Dedifferentiated amniotic fluid mesenchymal stem cell (primary cell): ENCODE results near the gene UST.
"Not testable (repeated sequence)": the region's sequence is repeated elsewhere in the genome, so short reads cannot be mapped to it uniquely, and the experiment has no call there.

Experiments used
- DNase-seq: peaks from one replicate; pipeline ENCODE4 v3.0.0-alpha.2; 2016; ENCODE audit errors: extremely low spot score

UST gene

DNA sequence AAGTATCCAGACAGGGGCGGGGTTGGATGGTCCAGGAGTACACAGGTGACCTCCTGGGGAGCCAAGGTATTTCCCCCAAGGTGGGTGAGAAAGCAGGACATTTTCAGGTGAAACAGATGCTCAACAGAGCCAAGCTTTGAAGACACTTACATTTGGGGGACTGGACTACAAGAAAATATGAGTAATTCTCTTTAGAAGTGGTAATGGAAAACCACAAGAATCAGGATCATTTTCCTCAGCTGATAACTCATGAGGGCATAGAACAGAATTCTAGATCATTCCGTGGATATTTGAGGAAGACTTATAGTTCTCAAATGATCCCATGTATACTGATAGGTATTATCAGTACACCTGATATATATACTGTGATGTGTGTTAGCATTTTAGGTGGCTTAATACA lies 89.9 kb downstream of the UST start:
- no peak for DNase-seq

DNA sequence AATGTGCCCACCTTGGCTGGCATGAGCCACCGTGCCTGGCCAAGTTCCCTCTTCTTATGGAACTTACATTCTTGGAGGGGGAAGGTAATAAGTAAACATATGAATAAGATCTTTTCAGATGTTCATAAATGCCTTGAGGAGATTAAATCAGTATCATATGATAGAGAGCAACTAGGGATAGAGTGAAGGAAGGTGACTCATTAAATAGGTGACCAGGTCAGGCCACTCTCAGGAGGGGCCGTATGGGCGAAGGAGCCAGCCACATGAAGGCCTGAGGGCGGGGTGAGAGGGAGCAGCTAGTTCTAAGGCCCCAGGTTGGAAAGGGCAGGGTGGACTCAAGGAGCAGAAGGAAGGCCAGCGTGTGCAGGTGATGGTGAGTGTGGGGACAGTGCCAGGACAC lies 91.1 kb downstream of the UST start:
- DNase-seq, result no peak

DNA sequence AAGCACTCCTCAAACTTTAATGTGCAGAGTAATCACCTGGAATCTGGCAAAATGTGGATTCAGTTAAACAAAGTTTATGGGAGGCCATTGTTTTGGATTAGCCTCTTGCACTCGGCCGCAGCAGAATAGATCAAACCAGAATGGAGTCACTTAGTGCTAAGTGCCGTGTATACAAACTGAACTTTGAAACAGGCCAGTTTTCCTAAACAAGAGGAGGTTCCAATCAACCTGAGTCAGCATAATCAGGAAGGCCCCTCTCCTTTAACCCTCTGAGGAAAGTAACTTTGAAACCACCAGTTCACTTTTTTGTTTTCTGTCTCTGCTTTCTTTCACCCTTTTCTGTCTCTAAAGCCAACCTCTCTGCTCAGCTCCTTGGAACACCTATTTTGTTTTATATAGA lies 92.2 kb downstream of the UST start:
- DNase-seq, result no peak

DNA sequence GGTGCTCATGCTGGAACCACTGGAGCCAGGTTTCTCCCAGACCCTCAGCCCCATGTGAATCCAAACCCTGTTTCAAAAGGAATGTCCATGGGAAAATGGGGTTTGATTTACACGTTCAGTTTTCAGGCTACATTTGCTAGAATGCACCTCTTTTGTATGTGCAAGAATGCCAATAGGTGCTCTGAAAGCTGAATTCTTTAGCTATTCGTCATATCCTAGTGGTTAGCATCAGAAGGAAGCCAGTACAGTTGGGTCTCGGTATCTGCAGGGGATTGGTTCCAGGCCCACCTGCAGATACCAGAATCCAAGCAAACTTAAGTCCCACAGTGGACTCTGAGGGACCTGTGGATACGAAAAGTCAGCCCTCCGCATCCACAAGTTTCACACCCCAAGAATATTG lies 93.4 kb downstream of the UST start:
- DNase-seq, result no peak

DNA sequence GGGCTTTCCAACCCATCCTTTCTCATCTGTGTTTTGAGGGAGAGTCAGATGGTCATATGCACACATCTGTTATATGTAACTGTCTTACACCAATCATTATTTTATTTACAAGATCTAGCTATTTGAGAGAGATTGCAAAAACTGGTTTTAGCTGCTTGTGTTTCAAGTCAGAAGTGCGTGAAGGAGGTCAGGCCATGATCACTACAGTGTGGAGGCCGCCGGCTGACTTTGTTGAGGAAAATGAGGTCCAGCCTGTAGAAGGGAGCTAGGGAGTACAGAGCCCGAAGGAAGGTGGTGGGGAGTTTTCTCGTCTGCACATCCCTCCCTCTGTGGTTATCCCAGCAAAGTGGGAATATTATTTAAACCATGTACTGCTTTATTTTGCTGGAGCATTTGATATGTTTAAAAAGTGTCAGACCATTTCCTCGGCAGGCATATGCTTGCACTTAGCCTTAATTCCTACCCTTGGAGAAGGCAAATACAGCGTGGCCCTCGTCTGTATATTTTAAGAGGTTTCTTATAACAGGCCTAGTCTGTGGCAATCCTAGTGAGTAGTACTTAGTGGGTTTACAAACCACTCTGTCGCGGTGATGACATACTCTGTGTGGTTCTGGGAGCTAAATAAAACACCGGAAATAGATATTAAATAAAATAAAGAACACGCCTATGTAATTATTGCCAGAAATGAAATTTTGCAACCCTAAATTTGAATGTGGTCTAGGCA lies 95.6 kb downstream of the UST start:
- DNase-seq, result no peak

DNA sequence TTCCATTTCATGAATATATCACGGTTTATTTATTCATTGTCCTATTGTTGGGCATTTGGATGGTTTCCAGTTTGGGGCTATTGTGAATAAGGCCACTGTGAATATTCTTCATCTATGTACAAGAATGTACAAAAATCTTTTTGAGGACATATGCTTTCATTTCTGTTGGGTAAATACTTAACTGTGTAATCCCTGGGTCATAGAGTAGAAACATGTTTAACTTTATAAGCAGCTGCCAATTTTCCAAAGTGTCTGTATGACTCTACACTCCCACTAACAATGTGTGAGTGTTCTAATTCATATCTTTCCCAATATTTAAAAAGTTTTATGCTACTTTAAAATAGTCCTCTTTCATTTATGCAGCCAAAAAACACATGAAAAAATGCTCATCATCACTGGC lies 98.6 kb downstream of the UST start:
- no peak for DNase-seq

DNA sequence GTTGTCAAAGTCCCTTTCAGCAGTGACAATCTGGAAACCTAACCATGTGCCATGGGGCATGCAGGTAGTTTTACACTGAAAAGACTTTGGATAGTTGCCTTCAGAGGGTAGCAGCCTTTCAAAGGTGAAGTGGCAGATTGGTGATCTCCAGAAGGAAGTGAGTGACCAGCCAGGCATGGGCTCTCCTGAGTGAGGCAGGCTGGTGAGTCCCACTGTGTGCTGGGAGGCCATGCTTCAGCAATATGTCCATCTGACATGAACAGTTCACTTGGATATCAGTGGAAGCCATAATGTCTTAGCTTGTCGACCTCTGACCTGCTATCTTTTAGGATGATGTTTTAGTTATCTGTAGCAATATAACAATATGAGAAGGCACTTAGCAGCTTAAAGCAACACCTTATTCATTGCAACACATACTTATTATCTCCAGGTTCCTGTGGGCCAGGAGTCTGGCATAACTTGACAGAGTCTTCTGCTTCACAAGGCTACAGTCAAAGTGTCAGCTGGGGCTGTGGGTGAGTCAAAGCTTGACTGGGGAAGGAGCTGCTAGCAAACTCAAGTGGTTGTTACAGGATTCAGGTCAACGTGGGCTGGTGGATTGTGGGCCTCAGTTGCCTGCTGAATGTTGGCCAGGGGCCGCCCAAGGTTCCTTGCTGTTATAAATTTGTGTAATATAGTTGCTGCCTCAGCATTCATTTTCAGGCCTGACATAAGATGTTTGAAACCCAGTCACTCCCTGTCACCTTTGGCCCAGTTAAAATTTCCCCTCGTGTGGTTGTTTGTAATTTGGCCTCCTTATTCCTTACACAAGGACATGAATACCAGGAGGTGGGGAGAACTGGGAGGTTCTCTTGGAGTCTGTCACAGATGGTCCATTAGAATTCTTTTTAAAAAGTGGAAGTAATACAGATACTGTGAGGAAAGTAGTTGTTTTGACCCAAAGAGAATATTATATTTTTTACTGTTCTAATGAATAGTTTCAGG lies 100.2 kb downstream of the UST start:
- DNase-seq, result no peak

DNA sequence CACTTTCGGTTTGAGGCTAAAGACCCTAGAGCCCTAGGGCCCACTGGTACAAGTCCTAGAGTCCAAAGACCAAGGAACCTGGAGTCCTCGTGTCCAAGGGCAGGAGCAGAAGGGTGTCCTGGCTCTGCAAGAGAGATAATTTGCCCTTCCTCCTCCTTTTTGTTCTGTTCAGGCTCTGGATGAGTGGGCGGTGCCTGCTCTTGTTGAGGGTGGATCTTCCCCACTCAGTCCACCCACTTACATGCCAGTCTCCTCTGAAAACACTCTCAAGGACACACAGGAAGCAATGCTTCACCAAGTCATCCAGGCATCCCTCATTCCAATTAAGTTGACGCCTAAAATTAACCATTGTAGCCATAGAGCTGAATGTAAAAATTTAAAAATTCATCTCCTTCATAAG lies 102.1 kb downstream of the UST start:
- no peak for DNase-seq

DNA sequence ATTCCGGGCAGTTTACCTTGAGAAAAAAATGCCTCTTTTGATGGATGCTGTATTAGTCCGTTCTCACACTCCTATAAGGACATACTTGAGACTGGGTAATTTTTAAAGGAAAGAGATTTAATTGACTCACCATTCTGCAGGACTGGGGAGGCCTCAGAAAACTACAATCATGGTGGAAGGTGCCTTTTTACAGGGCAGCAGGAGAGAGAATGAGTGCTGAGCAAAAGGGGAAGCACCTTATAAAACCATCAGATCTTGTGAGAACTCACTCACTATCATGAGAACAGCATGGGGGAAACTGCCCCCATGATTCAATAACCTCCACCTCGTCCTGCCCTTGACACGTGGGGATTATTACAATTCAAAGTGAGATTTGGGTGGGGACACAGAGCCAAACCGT lies 102.6 kb downstream of the UST start:
- not testable (repeated sequence) for DNase-seq

DNA sequence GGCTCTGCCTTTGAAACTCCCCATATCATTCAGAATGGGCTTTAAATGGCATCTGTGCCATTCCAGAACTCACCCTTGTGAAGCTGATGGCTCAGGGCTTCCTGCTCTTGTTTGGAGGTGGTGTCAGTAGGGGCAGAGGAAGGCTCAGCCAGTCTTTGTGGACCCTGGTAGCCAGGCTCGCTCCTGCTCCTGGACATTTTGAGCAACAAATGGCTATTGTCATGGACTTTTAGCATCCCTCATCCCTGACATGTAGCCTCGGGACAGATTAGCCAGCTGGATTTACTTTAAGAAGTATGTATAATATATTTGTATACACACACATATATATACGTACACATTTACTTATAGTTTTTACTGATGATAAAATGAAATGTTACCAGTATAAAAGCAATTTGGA lies 104.1 kb downstream of the UST start:
- no peak for DNase-seq

DNA sequence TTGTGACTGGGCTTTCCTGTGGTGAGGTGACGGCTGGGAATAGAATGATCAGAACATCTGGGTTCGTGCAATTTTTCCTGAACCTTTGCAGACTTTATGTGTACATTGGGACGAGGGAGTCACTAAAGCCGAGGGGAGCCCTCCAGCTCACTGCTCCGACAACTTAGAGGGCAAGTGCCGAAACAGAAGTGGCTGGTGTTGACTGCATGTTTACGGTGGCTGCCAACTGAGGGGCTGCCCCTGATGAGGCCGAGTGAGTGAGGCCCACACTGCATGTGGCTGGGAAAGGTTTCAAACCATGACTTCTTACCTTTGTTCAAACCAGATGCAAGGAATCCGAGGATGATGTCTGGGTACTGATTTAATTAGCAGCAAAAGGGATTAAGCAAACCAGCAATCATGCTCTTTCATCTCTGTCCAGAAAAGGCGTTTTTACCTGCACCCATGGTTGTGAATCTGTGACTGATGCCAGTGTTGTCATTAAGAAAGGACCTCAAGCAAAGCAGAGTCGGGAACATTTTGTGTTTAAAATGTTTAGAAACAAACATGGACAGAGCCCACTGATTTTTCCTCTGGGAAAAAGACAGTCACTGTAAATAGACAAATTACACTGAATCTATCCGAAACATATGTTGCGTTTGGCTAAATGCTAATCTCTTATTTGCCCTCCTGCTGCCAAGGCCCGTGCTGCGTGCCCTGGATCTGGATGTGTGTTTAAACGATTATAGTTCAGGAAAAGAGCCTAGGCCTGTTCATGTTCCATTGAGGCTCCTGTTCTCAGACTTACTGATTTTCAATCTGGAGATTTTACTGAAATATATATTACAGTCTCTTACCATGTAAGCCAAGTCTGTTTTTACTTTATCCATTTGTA lies 105.1 kb downstream of the UST start:
- DNase-seq, result no peak

DNA sequence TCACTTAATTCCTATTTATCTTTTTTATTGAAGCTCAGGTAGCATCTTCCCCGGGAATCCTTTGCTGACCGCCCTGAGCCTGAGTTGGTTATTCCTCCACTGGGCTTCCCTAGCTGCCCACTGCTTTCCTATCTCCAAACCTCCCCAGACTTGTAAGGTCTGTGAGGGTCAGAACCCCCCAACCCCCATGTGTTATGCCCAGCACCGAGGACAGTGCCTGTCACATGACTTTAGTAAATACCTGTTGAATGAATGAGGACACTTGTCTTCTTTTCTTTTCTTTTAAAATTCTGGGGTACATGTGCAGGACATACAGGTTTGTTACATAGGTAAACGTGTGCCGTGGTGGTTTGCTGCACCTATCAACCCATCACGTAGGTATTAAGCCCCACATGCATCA lies 105.9 kb downstream of the UST start:
- no peak for DNase-seq

DNA sequence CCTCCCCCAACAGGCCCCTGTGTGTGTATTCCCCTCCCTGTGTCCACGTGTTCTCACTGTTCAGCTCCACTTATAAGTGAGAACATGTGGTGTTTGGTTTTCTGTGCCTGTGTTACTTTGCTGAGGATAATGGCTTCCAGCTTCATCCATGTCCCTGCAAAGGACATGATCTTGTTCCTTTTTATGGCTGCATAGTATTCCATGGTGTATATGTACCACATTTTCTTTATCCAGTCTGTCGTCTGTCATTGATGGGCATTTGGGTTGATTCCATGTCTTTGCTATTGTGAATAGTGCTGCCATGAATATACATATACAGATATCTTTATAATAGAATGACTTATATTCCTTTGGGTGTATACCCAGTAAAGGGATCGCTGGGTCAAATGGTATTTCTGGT lies 106.3 kb downstream of the UST start:
- DNase-seq, result not testable (repeated sequence)

DNA sequence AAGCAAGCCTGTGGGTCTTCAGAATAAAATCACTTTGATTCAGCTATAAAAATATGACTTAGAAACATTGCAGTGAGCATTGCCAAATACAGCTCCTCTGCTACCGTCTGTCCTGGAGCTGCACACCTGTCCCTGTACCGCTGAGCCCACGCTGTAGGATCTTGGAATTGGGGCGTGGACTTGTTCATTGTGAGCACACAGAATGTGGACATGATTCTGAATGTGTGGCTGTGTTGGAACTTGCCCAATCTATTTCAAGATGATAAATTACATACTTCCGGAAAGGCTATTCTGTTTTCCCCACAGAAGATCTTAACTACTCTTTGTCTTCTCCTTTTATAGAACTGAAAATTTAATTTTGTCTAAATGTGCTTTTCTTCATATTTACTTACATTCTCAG lies 107.3 kb downstream of the UST start:
- no peak for DNase-seq

DNA sequence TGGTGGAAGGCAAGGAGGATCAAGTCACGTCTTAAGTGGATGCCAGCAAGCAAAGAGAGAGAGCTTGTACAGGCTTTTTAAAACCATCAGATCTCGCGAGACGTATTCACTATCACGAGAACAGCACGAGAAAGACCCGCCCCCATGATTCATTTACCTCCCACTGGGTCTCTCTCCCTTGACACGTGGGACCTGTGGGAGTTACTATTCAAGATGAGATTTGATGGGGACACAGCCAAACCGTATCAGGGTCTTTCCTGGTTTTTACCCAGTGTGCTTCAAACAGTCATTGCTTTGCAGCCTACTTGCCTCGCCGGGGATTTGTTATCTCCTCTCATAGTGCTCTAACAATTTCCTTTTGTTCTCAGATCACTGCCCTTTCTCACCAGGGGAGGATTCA lies 108.2 kb downstream of the UST start:
- DNase-seq, result no peak

DNA sequence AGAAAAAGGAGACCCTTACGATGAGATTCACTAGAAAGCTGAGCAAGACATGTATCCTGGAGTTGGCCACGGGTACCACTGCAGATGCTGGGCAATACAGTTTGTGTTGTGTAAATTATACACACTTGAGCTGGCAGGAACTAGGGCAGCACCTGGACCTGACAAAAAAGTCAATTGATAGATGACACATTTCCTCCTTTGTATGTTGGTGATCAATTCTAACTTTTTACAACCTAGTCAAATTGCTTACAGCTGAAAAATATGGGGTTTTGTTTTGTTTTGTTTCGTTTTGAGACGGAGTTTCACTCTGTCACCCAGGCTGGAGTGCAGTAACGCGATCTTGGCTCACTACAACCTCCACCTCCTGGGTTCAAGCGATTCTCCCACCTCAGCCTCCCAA lies 108.9 kb downstream of the UST start:
- no peak for DNase-seq

DNA sequence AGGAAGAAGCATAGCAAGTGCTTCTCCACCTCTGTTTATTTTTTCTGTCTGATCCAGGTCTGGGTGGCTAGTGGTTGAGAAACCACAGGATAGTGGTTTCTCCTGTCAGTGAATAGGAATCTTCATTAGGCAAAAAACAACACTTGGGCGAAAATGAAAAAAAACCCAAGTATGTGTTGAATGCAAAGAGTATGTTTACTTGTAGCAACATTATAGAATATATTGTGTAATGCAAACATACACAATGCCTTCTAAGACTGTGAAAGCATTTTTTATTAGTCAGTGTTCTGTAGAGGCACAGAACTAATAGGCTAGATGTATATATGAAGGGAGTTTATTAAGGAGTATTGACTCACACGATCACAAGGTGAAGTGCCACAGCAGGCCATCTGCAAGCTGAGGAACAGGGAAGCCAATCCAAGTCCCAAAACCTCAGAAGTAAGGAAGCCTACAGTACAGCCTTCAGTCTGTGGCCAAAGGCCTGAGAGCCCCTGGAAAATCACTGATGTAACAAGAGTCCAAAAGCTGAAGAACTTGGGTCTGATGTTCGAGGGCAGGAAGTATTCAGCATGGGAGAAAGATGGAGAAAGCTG lies 111.1 kb downstream of the UST start:
- DNase-seq, result no peak

DNA sequence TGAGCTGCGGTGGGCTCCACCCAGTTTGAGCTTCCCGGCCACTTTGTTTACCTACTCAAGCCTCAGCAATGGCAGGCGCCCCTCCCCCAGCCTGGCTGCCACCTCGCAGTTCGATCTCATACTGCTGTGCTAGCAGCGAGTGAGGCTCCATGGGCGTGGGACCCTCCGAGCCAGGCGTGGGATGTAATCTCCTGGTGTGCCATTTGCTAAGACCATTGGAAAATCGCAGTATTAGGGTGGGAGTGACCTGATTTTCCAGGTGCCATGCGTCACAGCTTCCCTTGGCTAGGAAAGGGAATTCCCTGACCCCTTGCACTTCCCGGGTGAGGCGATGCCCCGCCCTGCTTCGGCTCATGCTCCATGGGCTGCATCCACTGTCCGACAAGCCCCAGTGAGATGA lies 117.3 kb downstream of the UST start:
- DNase-seq, result not testable (repeated sequence)

DNA sequence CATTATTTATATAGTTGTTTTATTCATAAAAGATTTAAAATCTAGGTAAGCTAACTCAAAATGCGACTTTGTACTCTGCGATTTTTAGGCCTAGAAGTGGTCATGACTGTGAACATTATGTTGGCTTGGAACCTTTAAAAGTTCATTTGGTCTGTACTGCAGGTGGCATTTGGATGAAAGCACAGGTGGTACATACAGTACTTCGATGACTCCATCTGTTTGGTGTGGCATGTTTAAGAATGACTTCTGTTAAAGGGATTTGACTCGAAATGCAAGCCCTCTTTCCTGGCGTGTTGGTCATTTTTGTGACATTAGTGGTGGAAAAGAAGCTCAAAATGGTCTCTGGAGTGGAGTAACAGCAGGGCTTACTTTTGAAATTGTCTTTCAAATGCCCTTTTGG lies 118.1 kb downstream of the UST start:
- no peak for DNase-seq

DNA sequence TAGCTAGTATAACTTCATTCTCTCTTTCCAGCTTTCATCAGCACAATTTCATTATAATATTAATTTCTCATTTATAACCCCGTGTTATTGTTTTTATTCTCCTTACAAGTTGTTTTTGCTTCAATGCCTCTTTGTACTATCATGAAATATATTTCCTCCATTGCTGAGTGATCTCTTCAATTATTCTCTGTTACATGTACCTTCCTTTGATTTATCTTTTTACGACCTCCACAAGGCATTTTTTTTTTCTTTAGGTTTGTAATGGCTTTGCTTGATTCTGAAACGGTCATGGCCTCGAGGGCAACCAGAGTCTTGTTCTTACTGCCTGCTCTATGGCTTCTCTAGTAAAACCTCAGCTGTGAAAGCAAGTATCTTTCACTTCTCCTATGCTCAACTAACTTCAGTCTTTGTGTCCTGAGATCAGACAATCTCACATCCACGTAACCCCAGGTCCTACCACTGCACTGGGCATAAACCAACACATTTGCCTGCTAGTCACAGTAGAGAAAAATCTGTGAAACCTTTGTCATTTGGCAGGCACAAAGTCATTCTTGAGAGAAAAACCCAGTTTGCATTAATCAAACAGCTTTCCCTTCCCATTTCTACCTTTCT lies 119.9 kb downstream of the UST start:
- no peak for DNase-seq

DNA sequence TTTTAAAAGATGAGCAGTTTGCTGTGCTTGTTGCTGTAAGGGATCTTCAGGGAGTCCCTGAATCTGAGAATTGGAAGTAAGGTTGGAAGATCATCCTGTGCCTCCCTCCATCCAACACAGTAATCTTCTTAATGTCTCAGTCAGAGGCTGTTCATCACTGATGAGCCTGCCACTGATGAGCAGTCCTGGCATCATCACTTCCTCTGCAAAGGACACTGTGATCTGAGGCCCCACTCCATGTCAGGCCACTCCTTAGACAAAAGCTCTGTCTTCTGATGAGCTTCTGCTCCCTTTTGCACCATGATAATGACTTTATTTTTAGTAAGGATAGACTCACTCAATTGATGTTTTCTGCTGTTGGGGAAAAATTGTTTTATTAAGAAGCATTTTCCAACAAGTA lies 121.0 kb downstream of the UST start:
- no peak for DNase-seq
